Neural progenitor cell (in vitro differentiated cells): ENCODE data around the gene NFIX.
A peak's percentile ranks its signal among the peaks of the same experiment; 100 is the strongest.

Source experiments
- CTCF ChIP-seq: fragments of 200-600 bp; sonication (generic); IDR thresholded peaks from 2 replicates; pipeline ENCODE4 v1.5.1; 2017; ENCODE audit warnings: antibody characterized with exemption, mild to moderate bottlenecking
- EZH2 ChIP-seq: fragments of 200-600 bp; sonication (generic); IDR thresholded peaks from 2 replicates; pipeline ENCODE4 v1.6.1; 2017; ENCODE audit warnings: antibody characterized with exemption, mild to moderate bottlenecking, moderate library complexity

GRCh38 chr19:13016628-13017305 is 21.5 kb downstream of the NFIX start:
- no peak for TF ChIP-seq CTCF
- TF ChIP-seq EZH2, result peak; percentile 78
